CD4-positive, alpha-beta memory T cell (primary cell): Measurements from ENCODE around the gene ELOVL3. TPM values are rescaled to one million over a fixed set of nuclear protein-coding genes. Genes with fewer than 3 reads are reported as not detected.

Source experiments
- CTCF ChIA-PET: fragments of 350-600 bp; sonication (Branson Sonifier 250); formaldehyde crosslinking; loops from one replicate; lab custom pipeline; 2021; ENCODE audit warnings: inconsistent platforms; ENCODE audit not compliant: partially characterized antibody; lab: Charles Lee
- POLR2A ChIA-PET: fragments of 350-600 bp; sonication (Branson Sonifier 250); formaldehyde crosslinking; loops from one replicate; lab custom pipeline; 2021; ENCODE audit not compliant: partially characterized antibody; lab: Charles Lee
- DNase-seq, 5 donors: peaks; one replicate each; pipeline versions ENCODE4 v3.0.0 to v3.0.0-alpha.2; 2020 to 2022; ENCODE audit warnings: mixed read lengths in 1 of 5
- H3K27ac ChIP-seq: one replicate; pipeline ENCODE4 v1.7.0; 2013; ENCODE audit warnings: low read depth, low read length
- H3K27me3 ChIP-seq: 2 replicates; pipeline ENCODE4 v1.7.0; 2013; ENCODE audit warnings: mild to moderate bottlenecking, low read length, moderate library complexity; ENCODE audit not compliant: insufficient read depth
- H3K36me3 ChIP-seq: 2 replicates; pipeline ENCODE4 v1.7.0; 2013; ENCODE audit warnings: mild to moderate bottlenecking, low read length, moderate library complexity; ENCODE audit not compliant: insufficient read depth
- H3K4me1 ChIP-seq: 2 replicates; pipeline ENCODE4 v1.7.0; 2013; ENCODE audit warnings: mild to moderate bottlenecking, low read length, moderate library complexity; ENCODE audit not compliant: insufficient read depth
- H3K4me3 ChIP-seq, 2 donors: one replicate each; pipeline ENCODE4 v1.7.0; 2013; ENCODE audit warnings: low read length in 2 of 2, mild to moderate bottlenecking in 1 of 2
- H3K9me3 ChIP-seq, 2 donors: one replicate each; pipeline ENCODE4 v1.7.0; 2013; ENCODE audit warnings: low read length in 2 of 2, control low read depth in 1 of 2; ENCODE audit not compliant: control insufficient read depth in 1 of 2
- H3K27ac Mint-ChIP-seq, 7 donors: one replicate each; pipeline ENCODE4 v1.8.0; 2020 to 2021; ENCODE audit warnings: mixed read lengths in 7 of 7, mild to moderate bottlenecking in 6 of 7, inconsistent platforms in 3 of 7, moderate library complexity in 3 of 7
- H3K27me3 Mint-ChIP-seq, 2 donors: one replicate each; pipeline ENCODE4 v1.8.0; 2020 to 2021; ENCODE audit warnings: mixed read lengths in 2 of 2
- H3K36me3 Mint-ChIP-seq, 2 donors: one replicate each; pipeline ENCODE4 v1.8.0; 2020 to 2021; ENCODE audit warnings: mixed read lengths in 2 of 2, inconsistent platforms in 1 of 2, mild to moderate bottlenecking in 1 of 2
- H3K4me1 Mint-ChIP-seq, 4 donors: one replicate each; pipeline ENCODE4 v1.8.0; 2020 to 2021; ENCODE audit warnings: mixed read lengths in 4 of 4, mild to moderate bottlenecking in 1 of 4
- H3K4me3 Mint-ChIP-seq, 8 donors: one replicate each; pipeline ENCODE4 v1.8.0; 2020 to 2021; ENCODE audit warnings: mixed read lengths in 8 of 8, mild to moderate bottlenecking in 7 of 8, moderate library complexity in 6 of 8, inconsistent platforms in 3 of 8
- H3K9me3 Mint-ChIP-seq, 8 donors: one replicate each; pipeline ENCODE4 v1.8.0; 2020 to 2021; ENCODE audit warnings: mixed read lengths in 8 of 8, mild to moderate bottlenecking in 5 of 8, inconsistent platforms in 3 of 8, moderate library complexity in 1 of 8
- intact Hi-C: fragments of 100-400 bp; cut with micrococcal nuclease; formaldehyde crosslinking; loops from one replicate; pipeline ENCODE4 v1.15.1; 2023
- polyA plus RNA-seq, 2 donors: library from polyadenylated mRNA; unstranded; fragments of 300-500 nt; fragmentation: Illumina TruSeq; gene quantifications; one replicate each; pipeline ENCODE4 v1.2.3, GENCODE V29; 2021
- total RNA-seq, 2 experiments: library from RNA; stranded (reverse); gene quantifications; one replicate each; pipeline ENCODE4 v1.2.3, GENCODE V29; 2021

Gene ELOVL3
- total and polyA plus RNA-seq, 4 experiments from 2014 or later = not detected

GRCh38 chr10:102226542-102226870 is 407 bp downstream of the ELOVL3 start:
- Histone ChIP-seq H3K36me3 (no peaks in the 10 kb centered on the region), H3K9me3 (no peaks in the 10 kb centered on the region), H3K27me3 (peaks cover 9% of the 10 kb centered on the region), H3K4me1 (peaks cover 24% of the 10 kb centered on the region), H3K27ac (no peak overlapping the region), H3K4me3 (peak overlapping the region in 1 of 2 donors; percentile 31)
- H3K36me3 Mint-ChIP-seq = no peaks in the 10 kb centered on the region
- ChIA-PET CTCF (interaction anchor here (1.2 to 24.6 kb wide), 8 partner anchors 57 to 254 kb away, joined by 3 to 549 read pairs (median 4); partner anchors contain the start of gene PPRC1), POLR2A (interaction anchor here (1.0 to 1.7 kb wide), 6 partner anchors 15 to 173 kb away, joined by 3 to 8 read pairs (median 5); partner anchors contain the start of genes GBF1 and PITX3)
- peak overlapping the region; percentile 67 to 86 (median 80) for H3K4me3 Mint-ChIP-seq
- intact Hi-C loops = loop anchor here (1.0 to 5.0 kb wide), 2 partner anchors 19 to 94 kb away; partner anchors contain the start of genes GBF1 and PPRC1
- H3K9me3 Mint-ChIP-seq = peaks cover 0 to 2% (median 0%) of the 10 kb centered on the region in 8 donors
- H3K27ac Mint-ChIP-seq = no peak overlapping the region
- H3K4me1 Mint-ChIP-seq = peaks cover 6 to 26% (median 15%) of the 10 kb centered on the region in 4 donors
- DNase-seq = no peak
- H3K27me3 Mint-ChIP-seq = peaks cover 22 to 24% of the 10 kb centered on the region in 2 donors

DNA sequence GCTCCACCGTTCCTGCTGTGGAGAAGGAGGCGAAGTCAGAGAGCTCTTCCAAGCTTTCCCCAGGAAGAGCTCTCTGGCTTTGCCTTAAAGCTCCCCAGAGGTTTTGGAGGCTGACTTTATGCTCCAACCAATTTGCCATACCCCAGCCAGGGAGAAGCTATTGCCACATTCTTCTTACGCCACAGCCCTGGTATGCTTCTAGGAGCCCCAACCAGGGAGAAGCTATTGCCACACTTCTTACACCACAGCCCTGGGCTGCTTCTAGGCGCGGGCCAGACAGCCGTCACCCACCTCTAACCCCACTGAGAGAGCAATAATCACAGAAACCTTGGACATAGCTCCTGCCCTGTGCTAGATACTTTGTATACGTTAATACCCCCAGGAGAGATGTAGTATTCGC is 951 bp downstream of the ELOVL3 start:
- Mint-ChIP-seq H3K9me3 (peaks cover 0 to 2% (median 0%) of the 10 kb centered on the region in 8 donors), H3K36me3 (no peaks in the 10 kb centered on the region), H3K4me1 (peaks cover 6 to 26% (median 16%) of the 10 kb centered on the region in 4 donors), H3K27me3 (peaks cover 22 to 25% of the 10 kb centered on the region in 2 donors), H3K4me3 (peak overlapping the region in 2 of 8 donors; percentile 25 to 45), H3K27ac (no peak overlapping the region)
- CTCF ChIA-PET = interaction anchor here (1.0 to 24.6 kb wide), 9 partner anchors 8 to 253 kb away, joined by 3 to 549 read pairs (median 4); no protein-coding TSS in a partner anchor
- H3K36me3 ChIP-seq = no peaks in the 10 kb centered on the region
- intact Hi-C loops = loop anchor here (5.0 kb wide), 1 partner anchor 95 kb away; the partner anchor contains the start of gene PPRC1
- H3K9me3 ChIP-seq = no peaks in the 10 kb centered on the region
- POLR2A ChIA-PET = interaction anchor here (1.1 to 1.7 kb wide), 5 partner anchors 14 to 172 kb away, joined by 4 to 8 read pairs (median 5); partner anchors contain the start of genes GBF1 and PITX3
- H3K27ac ChIP-seq = no peak overlapping the region
- H3K4me1 ChIP-seq = peaks cover 30% of the 10 kb centered on the region
- no peak overlapping the region for H3K4me3 ChIP-seq
- peaks cover 9% of the 10 kb centered on the region for H3K27me3 ChIP-seq
- DNase-seq = no peak

DNA sequence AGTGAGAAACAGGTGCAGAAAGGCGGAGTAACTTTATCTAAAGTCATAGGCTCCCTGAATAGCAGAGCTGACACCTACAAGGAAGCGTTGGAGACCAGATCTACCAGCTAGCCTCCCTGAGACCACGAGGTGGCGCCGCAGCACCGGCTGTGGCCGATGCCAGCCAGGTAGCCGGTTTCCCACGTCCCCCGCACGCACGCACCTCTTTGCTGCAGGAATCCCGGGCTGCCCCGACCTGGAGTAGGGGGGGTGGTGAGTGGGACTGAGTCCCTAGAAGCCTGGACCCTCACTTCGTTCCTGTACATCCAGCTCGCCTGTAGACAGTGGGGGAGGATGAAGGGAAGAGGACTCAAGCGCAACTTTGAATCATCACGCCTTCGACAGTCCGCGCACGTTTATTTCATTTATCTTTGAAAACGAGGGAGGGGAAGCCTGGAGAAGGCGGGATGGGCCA is 3.7 kb downstream of the ELOVL3 start:
- Histone ChIP-seq H3K36me3 (no peaks in the 10 kb centered on the region), H3K9me3 (no peaks in the 10 kb centered on the region), H3K27ac (no peak overlapping the region), H3K4me1 (peaks cover 30% of the 10 kb centered on the region), H3K27me3 (peaks cover 9% of the 10 kb centered on the region), H3K4me3 (peak overlapping the region; percentile 20 to 41)
- H3K27me3 Mint-ChIP-seq = peaks cover 22 to 33% of the 10 kb centered on the region in 2 donors
- H3K4me1 Mint-ChIP-seq = peaks cover 6 to 26% (median 16%) of the 10 kb centered on the region in 4 donors
- ChIA-PET CTCF (interaction anchor here (0.7 to 24.6 kb wide), 47 partner anchors 10 to 411 kb away, joined by 3 to 549 read pairs (median 5); partner anchors contain the start of genes GBF1, NFKB2, NOLC1 and PITX3), POLR2A (interaction anchor here (0.8 to 3.4 kb wide), 14 partner anchors 11 to 354 kb away, joined by 3 to 30 read pairs (median 5); partner anchors contain the start of genes CUEDC2, GBF1 and PITX3)
- intact Hi-C loops = loop anchor here (1.0 to 5.0 kb wide), 5 partner anchors 61 to 354 kb away; partner anchors contain the start of gene PPRC1
- H3K27ac Mint-ChIP-seq = peak overlapping the region in 5 of 7 donors; percentile 16 to 64 (median 43)
- no peaks in the 10 kb centered on the region for H3K36me3 Mint-ChIP-seq
- DNase-seq = peak; percentile 82 to 86 (median 85)
- peak overlapping the region; percentile 77 to 91 (median 82) for H3K4me3 Mint-ChIP-seq
- H3K9me3 Mint-ChIP-seq = no peaks in the 10 kb centered on the region

DNA sequence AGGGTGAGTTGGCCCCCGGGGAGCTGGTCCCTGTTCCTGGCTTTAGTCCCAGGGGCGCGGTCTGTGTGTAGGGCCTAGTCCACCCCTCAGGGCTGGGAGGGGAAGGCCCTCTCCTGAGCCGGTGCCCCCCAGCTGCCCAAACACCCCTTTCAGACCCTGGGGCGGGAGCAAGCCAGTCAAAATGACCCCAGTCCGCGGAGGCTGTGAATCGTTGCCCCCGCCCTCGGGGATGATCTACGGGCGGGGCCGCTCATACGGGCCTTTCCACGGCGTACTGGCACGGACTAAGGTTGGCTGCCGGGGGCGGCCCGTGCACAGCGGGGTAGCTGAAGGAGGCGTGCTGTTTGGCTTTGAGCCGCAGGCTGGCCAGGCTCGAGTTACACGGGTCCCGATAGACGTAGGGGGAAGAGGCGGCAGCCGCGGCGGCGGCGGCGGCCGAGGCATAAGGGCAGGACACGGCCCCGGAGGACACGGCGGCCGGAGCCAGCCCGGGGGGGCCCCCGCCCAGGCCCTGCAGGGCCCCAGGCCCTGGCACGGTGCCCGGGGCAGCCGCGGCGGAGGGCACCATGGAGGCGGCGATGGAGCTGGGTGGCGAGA is 4.3 kb downstream of the ELOVL3 start:
- DNase-seq = peak in 2 of 5 donors; percentile 22 to 27
- ChIA-PET POLR2A (interaction anchor here (0.8 to 3.4 kb wide), 16 partner anchors 10 to 353 kb away, joined by 3 to 30 read pairs (median 5); partner anchors contain the start of genes C10orf95, CUEDC2, GBF1 and PITX3), CTCF (interaction anchor here (0.7 to 24.6 kb wide), 47 partner anchors 10 to 357 kb away, joined by 3 to 549 read pairs (median 5); partner anchors contain the start of genes GBF1, NFKB2, NOLC1 and PITX3)
- intact Hi-C loops = no loop called here
- Mint-ChIP-seq H3K27me3 (peaks cover 22 to 34% of the 10 kb centered on the region in 2 donors), H3K4me3 (peak overlapping the region; percentile 78 to 91 (median 84)), H3K4me1 (peaks cover 6 to 26% (median 15%) of the 10 kb centered on the region in 4 donors), H3K27ac (peak overlapping the region in 2 of 7 donors; percentile 42 to 79), H3K9me3 (no peaks in the 10 kb centered on the region), H3K36me3 (no peaks in the 10 kb centered on the region)
- no peaks in the 10 kb centered on the region for H3K9me3 ChIP-seq
- H3K4me1 ChIP-seq = peaks cover 30% of the 10 kb centered on the region
- no peak overlapping the region for H3K27ac ChIP-seq
- peaks cover 9% of the 10 kb centered on the region for H3K27me3 ChIP-seq
- no peaks in the 10 kb centered on the region for H3K36me3 ChIP-seq
- peak overlapping the region; percentile 20 to 41 for H3K4me3 ChIP-seq

- Histone ChIP-seq H3K27me3 (peaks cover 9% of the 10 kb centered on the region), H3K27ac (no peak overlapping the region), H3K4me3 (peak overlapping the region in 1 of 2 donors; percentile 41), H3K4me1 (peaks cover 25% of the 10 kb centered on the region), H3K9me3 (no peaks in the 10 kb centered on the region), H3K36me3 (no peaks in the 10 kb centered on the region)
- H3K4me1 Mint-ChIP-seq = peaks cover 5 to 22% (median 11%) of the 10 kb centered on the region in 4 donors
- peak; percentile 41 to 68 (median 47) for DNase-seq
- H3K27me3 Mint-ChIP-seq = peaks cover 22 to 35% of the 10 kb centered on the region in 2 donors
- H3K9me3 Mint-ChIP-seq = no peaks in the 10 kb centered on the region
- H3K4me3 Mint-ChIP-seq = peak overlapping the region; percentile 74 to 85 (median 80)
- H3K36me3 Mint-ChIP-seq = no peaks in the 10 kb centered on the region
- ChIA-PET POLR2A (interaction anchor here (1.0 to 3.4 kb wide), 14 partner anchors 10 to 353 kb away, joined by 3 to 30 read pairs (median 6); partner anchors contain the start of genes C10orf95, GBF1 and PITX3), CTCF (interaction anchor here (0.7 to 24.6 kb wide), 39 partner anchors 9 to 357 kb away, joined by 3 to 549 read pairs (median 5); partner anchors contain the start of genes ACTR1A, C10orf95, GBF1 and NFKB2)
- intact Hi-C loops = loop anchor here (1.0 kb wide), 3 partner anchors 10 to 168 kb away; partner anchors contain the start of genes GBF1 and PITX3
- H3K27ac Mint-ChIP-seq = peak overlapping the region in 1 of 7 donors; percentile 79
Observed at GRCh38 chr10:102230861-102231356, 4.8 kb downstream of the ELOVL3 start.

DNA sequence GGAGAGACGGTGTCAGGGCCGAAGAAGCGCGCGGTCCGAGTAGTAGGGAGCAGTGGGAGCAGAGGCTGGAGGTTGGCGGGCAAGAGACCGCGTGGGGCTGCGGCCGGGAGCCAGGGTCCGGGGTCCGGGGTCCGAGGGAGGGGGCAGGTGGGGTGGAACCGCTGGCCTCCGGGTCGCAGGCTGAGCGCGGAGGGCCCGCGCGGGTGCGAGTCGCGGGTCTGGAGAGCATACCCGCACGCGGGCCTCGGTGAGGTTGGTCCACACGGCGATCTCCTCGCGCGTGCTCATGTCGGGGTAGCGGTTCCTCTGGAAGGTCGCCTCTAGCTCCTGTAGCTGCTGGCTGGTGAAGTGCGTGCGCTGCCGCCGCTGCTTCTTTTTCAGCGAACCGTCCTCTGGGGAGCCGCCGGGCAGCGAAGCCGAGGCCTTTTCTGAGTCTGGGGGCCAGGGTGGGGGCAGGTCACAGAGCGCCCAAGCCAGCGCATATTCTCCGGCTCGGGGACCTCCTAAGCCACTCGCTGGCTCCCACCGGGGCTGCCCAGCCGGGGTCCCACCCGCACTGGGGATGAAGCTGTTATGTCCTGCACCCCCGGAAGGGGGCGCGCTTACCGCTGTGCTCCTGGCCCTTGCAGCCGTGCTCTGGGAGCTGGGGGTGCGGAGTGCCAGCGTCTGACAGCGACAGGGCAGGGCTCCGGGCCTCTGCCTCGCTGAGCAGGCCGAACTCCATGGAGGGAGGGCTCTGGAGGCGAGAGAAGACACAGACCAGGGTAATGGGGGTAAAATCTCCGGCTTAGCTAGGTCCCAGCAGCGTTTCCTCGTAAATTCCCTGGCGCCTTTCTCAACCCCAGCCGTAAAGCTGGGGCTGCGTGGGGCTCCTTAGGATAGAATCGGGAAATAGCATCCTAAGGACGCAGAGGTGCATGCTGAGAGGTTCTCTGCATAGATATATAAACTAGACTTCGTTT is 5.5 kb downstream of the ELOVL3 start:
- POLR2A ChIA-PET = interaction anchor here (0.8 to 3.4 kb wide), 12 partner anchors 9 to 229 kb away, joined by 3 to 30 read pairs (median 9); partner anchors contain the start of genes C10orf95, GBF1, NFKB2 and PITX3
- CTCF ChIA-PET = interaction anchor here (0.7 to 24.6 kb wide), 38 partner anchors 9 to 354 kb away, joined by 3 to 549 read pairs (median 6); partner anchors contain the start of genes ACTR1A, C10orf95, FBXL15 and GBF1
- Mint-ChIP-seq H3K27me3 (peaks cover 19 to 35% of the 10 kb centered on the region in 2 donors), H3K27ac (peak overlapping the region in 1 of 7 donors; percentile 56), H3K4me1 (peaks cover 0 to 14% (median 4%) of the 10 kb centered on the region in 4 donors), H3K9me3 (no peaks in the 10 kb centered on the region), H3K4me3 (peak overlapping the region; percentile 65 to 85 (median 80)), H3K36me3 (no peaks in the 10 kb centered on the region)
- H3K27ac ChIP-seq = no peak overlapping the region
- intact Hi-C loops = loop anchor here (1.0 kb wide), 3 partner anchors 10 to 168 kb away; partner anchors contain the start of genes GBF1 and PITX3
- DNase-seq = peak; percentile 58 to 67 (median 65)
- peaks cover 20% of the 10 kb centered on the region for H3K4me1 ChIP-seq
- H3K36me3 ChIP-seq = no peaks in the 10 kb centered on the region
- H3K9me3 ChIP-seq = no peaks in the 10 kb centered on the region
- peak overlapping the region in 1 of 2 donors; percentile 41 for H3K4me3 ChIP-seq
- H3K27me3 ChIP-seq = peaks cover 9% of the 10 kb centered on the region
